GM12878 (cell line): ENCODE data around the gene ECSIT. TPM values are rescaled to one million over a fixed set of nuclear protein-coding genes. Genes with fewer than 3 reads are reported as not detected.

Source experiments
- ATAC-seq: fragments of 200-7000 bp; cut with Tn5 transposase; 3 replicates; pipeline ENCODE4 v1.9.1; 2020; ENCODE audit warnings: mild to moderate bottlenecking, moderate library complexity
- BruUV-seq: library from RNA; stranded (reverse); fragments of 400-500 nt; replicated peaks from 2 replicates; lab custom pipeline; 2021; lab: Mats Ljungman, UMichigan
- CTCF ChIA-PET: fragments of 300-600 bp; sonication (Branson Sonifier 250); formaldehyde crosslinking; extraction: SDS; loops from one replicate; lab custom pipeline; 2021; ENCODE audit warnings: inconsistent platforms; lab: Yijun Ruan, JAX
- POLR2A ChIA-PET: fragments of 350-600 bp; formaldehyde crosslinking; extraction: SDS; loops from one replicate; lab custom pipeline; 2021; ENCODE audit warnings: inconsistent platforms; lab: Charles Lee
- RAD21 ChIA-PET: fragments of 300-600 bp; sonication (Branson Sonifier 250); formaldehyde crosslinking; loops from one replicate; lab custom pipeline; 2023; ENCODE audit warnings: antibody characterized with exemption; ENCODE audit not compliant: unreplicated experiment; lab: Charles Lee
- SMC1A ChIA-PET: fragments of 300-600 bp; sonication (Branson Sonifier 250); formaldehyde crosslinking; loops from one replicate; lab custom pipeline; 2023; ENCODE audit not compliant: unreplicated experiment, uncharacterized antibody; lab: Charles Lee
- DNase-seq: peaks from one replicate; pipeline ENCODE4 v3.0.0-alpha.2; 2011; ENCODE audit warnings: low read depth, low spot score
- FAIRE-seq: peaks from 3 replicates; lab custom pipeline; 2011; peaks lifted over from hg19 to GRCh38; lab: Jason Lieb, UNC
- H2AFZ ChIP-seq: 2 replicates; pipeline ENCODE4 v1.6.0; 2011; ENCODE audit warnings: low read depth, low read length, control low read depth; ENCODE audit not compliant: control insufficient read depth
- H3K27ac ChIP-seq: 2 replicates; pipeline ENCODE4 v1.5.1; 2011; ENCODE audit warnings: control low read depth; ENCODE audit not compliant: control insufficient read depth, insufficient read depth
- H3K27me3 ChIP-seq, 2 experiments: replicated peaks in 1 of 2; 2 replicates each; pipeline versions ENCODE4 v1.6.0 to v1.6.1; 2011; ENCODE audit warnings: low read length in 1 of 2; ENCODE audit not compliant: control insufficient read depth in 2 of 2, insufficient read depth in 2 of 2
- H3K36me3 ChIP-seq, 2 experiments: 2 replicates each; pipeline ENCODE4 v1.5.1; 2011; ENCODE audit warnings: low read length in 1 of 2; ENCODE audit not compliant: control insufficient read depth in 2 of 2, insufficient read depth in 2 of 2
- H3K4me1 ChIP-seq: 2 replicates; pipeline ENCODE4 v1.6.1; 2011; ENCODE audit warnings: mild to moderate bottlenecking, low read length, moderate library complexity, mixed read lengths; ENCODE audit not compliant: control insufficient read depth, insufficient read depth
- H3K4me2 ChIP-seq: 2 replicates; pipeline ENCODE4 v1.6.0; 2011; ENCODE audit warnings: control low read depth; ENCODE audit not compliant: control insufficient read depth, insufficient read depth
- H3K4me3 ChIP-seq: fragments of 200-600 bp; sonication (generic); 2 replicates; pipeline ENCODE4 v1.5.1; 2016
- H3K79me2 ChIP-seq: 2 replicates; pipeline ENCODE4 v1.6.0; 2011; ENCODE audit warnings: low read length; ENCODE audit not compliant: control insufficient read depth, insufficient read depth
- H3K9ac ChIP-seq: 2 replicates; pipeline ENCODE4 v1.8.0; 2011; ENCODE audit warnings: low read length, control low read depth, mixed read lengths; ENCODE audit not compliant: control insufficient read depth, insufficient read depth
- H3K9me3 ChIP-seq: replicated peaks from 3 replicates; pipeline ENCODE4 v1.5.1; 2011; ENCODE audit warnings: mild to moderate bottlenecking, low read length; ENCODE audit not compliant: control insufficient read depth, insufficient read depth
- H4K20me1 ChIP-seq: 2 replicates; pipeline ENCODE4 v1.6.0; 2011; ENCODE audit not compliant: control insufficient read depth, insufficient read depth
- EED ChIP-seq: sonication (generic); IDR thresholded peaks from 2 replicates; pipeline ENCODE4 v1.6.1; 2016; ENCODE audit warnings: antibody characterized with exemption, low read depth
- IRF3 ChIP-seq: fragments of 450-650 bp; IDR thresholded peaks from 2 replicates; pipeline ENCODE4 v1.6.1; 2014; ENCODE audit warnings: mild to moderate bottlenecking
- NFYB ChIP-seq: IDR thresholded peaks from 2 replicates; pipeline ENCODE4 v1.6.1; 2011; ENCODE audit warnings: low read depth, mild to moderate bottlenecking, low read length, improper control_type of control experiment, moderate library complexity; ENCODE audit not compliant: insufficient read depth
- SPI1 ChIP-seq: IDR thresholded peaks from 2 replicates; pipeline ENCODE4 v1.6.1; 2011; ENCODE audit warnings: low read depth, mild to moderate bottlenecking, low read length, moderate library complexity, borderline replicate concordance; ENCODE audit not compliant: insufficient read depth
- ZBTB4 ChIP-seq: fragments of 450-650 bp; formaldehyde crosslinking; IDR thresholded peaks from 2 replicates; pipeline ENCODE4 v1.4.0; 2022; ENCODE audit warnings: mild to moderate bottlenecking, moderate library complexity
- WGBS: methylation state at CpG from one replicate; pipeline ENCODE4 v1.1.6; 2016; ENCODE audit warnings: low lambda C conversion rate; ENCODE audit not compliant: insufficient replicate concordance, insufficient coverage; ENCODE audit errors: missing lambda C conversion rate; 5-methylcytosine and 5-hydroxymethylcytosine counted together
- in situ Hi-C: fragments of 300-500 bp; cut with MboI; formaldehyde crosslinking; loops from 9 replicates; pipeline ENCODE4 v1.14.3; 2018; ENCODE audit warnings: mixed read lengths
- intact Hi-C: fragments of 100-400 bp; cut with micrococcal nuclease; formaldehyde crosslinking; loops from one replicate; pipeline ENCODE4 v1.14.2; 2022; ENCODE audit not compliant: unreplicated experiment
- polyA plus RNA-seq, 11 experiments: library from polyadenylated mRNA; depleted of rRNA in 4 of 11; unstranded in 6 of 11; stranded (reverse) in 5 of 11; fragments of >200 nt; fragmentation: Nextera tagmentation in 4 of 11; fragmentation: Illumina TruSeq in 1 of 11; extraction: Ambion mirVana in 4 of 11; extraction: Trizol in 1 of 11; gene quantifications; 1 replicate in 1 of 11; 2 replicates in 10 of 11; pipeline versions ENCODE4 v1.2.1 to v1.2.3, GENCODE V29; 2011 to 2016; ENCODE audit warnings: inconsistent platforms in 2 of 11, missing spikeins in 2 of 11, low read depth in 1 of 11
- total RNA-seq, 4 experiments: library from RNA; depleted of rRNA in 3 of 4; stranded (reverse); fragments of >200 nt in 3 of 4; fragmentation: Illumina TruSeq in 1 of 4; extraction: Trizol in 1 of 4; gene quantifications; 2 replicates each; pipeline versions ENCODE4 v1.2.1 to v1.2.3, GENCODE V29; 2013 to 2021

ECSIT gene
- total and polyA plus RNA-seq, 10 of the 15 experiments (the other 5 are each of a cell fraction or from before 2014, with no cell fraction given): 1.0 to 59.6 (median 41.3) TPM

GRCh38 chr19:11478167-11479089, 50.5 kb downstream of the ECSIT start:
- 48% methylated on average over 19 of the region's 19 CpGs for WGBS
- no peak for ATAC-seq
- RAD21 ChIA-PET: interaction anchor here (2.3 kb wide), 1 partner anchor 97 kb away, joined by 5 read pairs; no protein-coding TSS in a partner anchor
- Histone ChIP-seq H3K4me3 (no peak overlapping the region), H3K4me1 (peaks cover 19% of the 10 kb centered on the region), H2AFZ (no peak overlapping the region), H3K27me3 (peaks cover 8 to 10% of the 10 kb centered on the region in 2 experiments), H3K79me2 (no peaks in the 10 kb centered on the region), H3K4me2 (no peak overlapping the region), H3K9ac (no peak overlapping the region), H3K9me3 (no peaks in the 10 kb centered on the region; the same call in 2 of the 3 replicates), H3K36me3 (no peaks in the 10 kb centered on the region), H3K27ac (no peak overlapping the region), H4K20me1 (no peaks in the 10 kb centered on the region)
- no peak for DNase-seq
- TF ChIP-seq SPI1: peak; percentile 82
- no peak for TF ChIP-seq EED
- BruUV-seq: no TSS peak
- in situ Hi-C loops (loop anchor here (10.0 kb wide), 1 partner anchor 184 kb away; the partner anchor contains the start of gene TSPAN16), intact Hi-C loops (no loop called here)
- SMC1A ChIA-PET: interaction anchor here (1.2 kb wide), 1 partner anchor 97 kb away, joined by 4 read pairs; no protein-coding TSS in a partner anchor
- CTCF ChIA-PET: interaction anchor here (0.5 kb wide), 1 partner anchor 8 kb away, joined by 4 read pairs; no protein-coding TSS in a partner anchor
- POLR2A ChIA-PET: no interaction called here
- no peak for FAIRE-seq

- Histone ChIP-seq H3K4me3 (no peak overlapping the region), H3K9me3 (no peaks in the 10 kb centered on the region; the same call in 2 of the 3 replicates), H3K4me1 (peaks cover 3% of the 10 kb centered on the region; the same call in 1 of the 2 replicates), H3K36me3 (no peaks in the 10 kb centered on the region), H3K27ac (no peak overlapping the region), H3K27me3 (peaks cover 2% of the 10 kb centered on the region in 2 experiments; a peak in 3 of 4 replicates), H3K4me2 (no peak overlapping the region), H3K79me2 (no peaks in the 10 kb centered on the region), H4K20me1 (no peaks in the 10 kb centered on the region), H2AFZ (no peak overlapping the region), H3K9ac (no peak overlapping the region)
- POLR2A ChIA-PET: no interaction called here
- intact Hi-C loops (no loop called here), in situ Hi-C loops (loop anchor here (10.0 kb wide), 1 partner anchor 181 kb away; the partner anchor contains the start of gene TSPAN16)
- no peak for FAIRE-seq
- WGBS: 65% methylated on average over 8 of the region's 8 CpGs
- RAD21 ChIA-PET: no interaction called here
- no peak for TF ChIP-seq NFYB
- TF ChIP-seq ZBTB4 (CRISPR knock-in tag): no peak
- no peak for TF ChIP-seq IRF3
- no peak for DNase-seq
- SMC1A ChIA-PET: no interaction called here
- CTCF ChIA-PET: interaction anchor here (1.2 kb wide), 1 partner anchor 95 kb away, joined by 5 read pairs; no protein-coding TSS in a partner anchor
- BruUV-seq: no TSS peak
- ATAC-seq: no peak
Measured at GRCh38 chr19:11475861-11476260, 53.1 kb downstream of the ECSIT start.
